Measurements from ENCODE around the gene CLEC12A.

GRCh38 chr12:9926876-9927275, 44.3 kb upstream of the CLEC12A start:
- TF ChIP-seq CTCF (IDR thresholded peaks at IDR 0.05) (no peak), POLR2A (IDR thresholded peaks at IDR 0.05) (no peak)
